SK-N-SH treated with all-trans-retinoic acid at 6 μM for 48 hours (cell line): ENCODE results near the gene THAP12.

Source experiments
- CSDC2 ChIP-seq: fragments of 250-450 bp; sonication (Bioruptor Pico); IDR thresholded peaks from 2 replicates; pipeline ENCODE4 v1.5.0; 2020; ENCODE audit warnings: mild to moderate bottlenecking, moderate library complexity
- SNAI2 ChIP-seq: fragments of 250-450 bp; sonication (Bioruptor Pico); IDR thresholded peaks from 2 replicates; pipeline ENCODE4 v1.5.0; 2020; ENCODE audit warnings: mild to moderate bottlenecking, moderate library complexity
- TOX ChIP-seq: fragments of 250-450 bp; sonication (Bioruptor Pico); IDR thresholded peaks from 2 replicates; pipeline ENCODE4 v1.8.0; 2021; ENCODE audit warnings: mild to moderate bottlenecking, moderate library complexity, borderline replicate concordance
- ZFP3 ChIP-seq: fragments of 250-450 bp; sonication (Bioruptor Pico); IDR thresholded peaks from 2 replicates; pipeline ENCODE4 v1.5.0; 2020; ENCODE audit warnings: mild to moderate bottlenecking, moderate library complexity
- ZFP30 ChIP-seq: fragments of 450-650 bp; formaldehyde crosslinking; IDR thresholded peaks from 2 replicates; pipeline ENCODE4 v1.5.0; 2022; ENCODE audit warnings: mild to moderate bottlenecking, moderate library complexity
- ZNF565 ChIP-seq: fragments of 450-650 bp; formaldehyde crosslinking; conservative IDR thresholded peaks from 2 replicates; pipeline ENCODE4 v1.5.0; 2020; ENCODE audit warnings: low read depth, mild to moderate bottlenecking, moderate library complexity
- ZNF8 ChIP-seq: fragments of 450-650 bp; formaldehyde crosslinking; IDR thresholded peaks from 2 replicates; pipeline ENCODE4 v1.5.0; 2020; ENCODE audit warnings: mild to moderate bottlenecking, moderate library complexity
- TF ChIP-seq, protein P1 (sequence below): fragments of 250-450 bp; sonication (Bioruptor Pico); IDR thresholded peaks from 2 replicates; pipeline ENCODE4 v1.5.1; 2021; ENCODE audit warnings: mild to moderate bottlenecking, moderate library complexity
- TF ChIP-seq, protein P2 (sequence below): fragments of 250-450 bp; sonication (Bioruptor Pico); IDR thresholded peaks from 2 replicates; pipeline ENCODE4 v1.8.0; 2020; ENCODE audit warnings: mild to moderate bottlenecking, moderate library complexity, borderline replicate concordance

DNA sequence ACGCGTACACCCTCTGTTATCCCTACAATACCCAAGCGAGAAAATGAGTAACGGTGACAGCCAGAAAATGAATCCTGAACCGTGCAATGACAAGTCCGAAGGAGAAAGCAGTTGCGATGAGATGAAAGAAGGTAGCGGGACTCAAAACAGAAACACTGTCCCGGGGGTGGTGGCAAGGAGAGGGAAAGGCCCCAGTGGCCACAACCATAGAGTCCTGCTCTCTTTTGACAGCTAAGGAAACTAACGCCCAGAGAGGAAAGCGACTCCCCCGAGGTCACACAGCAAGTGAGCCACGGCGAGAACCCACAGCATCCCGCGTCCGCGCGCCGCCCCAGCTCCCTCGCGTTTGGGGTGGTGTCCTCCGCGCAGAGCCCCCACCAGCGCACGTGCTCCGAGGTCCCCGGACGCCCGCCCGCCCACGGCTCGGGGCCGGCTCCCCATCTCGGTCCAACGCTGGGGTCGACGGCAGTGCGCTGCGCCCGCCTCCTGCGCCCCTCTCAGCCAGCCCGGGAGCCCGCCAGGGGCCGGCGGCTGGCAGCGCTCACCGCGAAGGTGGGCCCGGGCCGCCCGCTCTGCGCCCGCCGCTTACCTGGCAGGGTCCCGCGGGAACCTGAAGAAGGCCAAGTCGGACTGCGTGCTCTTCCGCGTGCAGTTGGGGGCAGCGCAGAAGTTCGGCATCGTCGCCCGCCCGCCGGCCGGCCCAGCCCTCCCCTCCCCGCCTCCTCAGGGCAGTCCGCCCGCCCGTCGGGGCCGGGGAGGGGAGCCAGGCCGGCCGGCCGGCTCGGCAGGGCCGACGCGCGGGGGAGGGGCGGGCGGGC lies 564 bp downstream of the THAP12 start:
- TF ChIP-seq CSDC2 (CRISPR knock-in tag): no peak
- TF ChIP-seq ZFP3 (CRISPR knock-in tag): no peak
- no peak for TF ChIP-seq SNAI2 (CRISPR knock-in tag)
- TF ChIP-seq, protein P1, sequence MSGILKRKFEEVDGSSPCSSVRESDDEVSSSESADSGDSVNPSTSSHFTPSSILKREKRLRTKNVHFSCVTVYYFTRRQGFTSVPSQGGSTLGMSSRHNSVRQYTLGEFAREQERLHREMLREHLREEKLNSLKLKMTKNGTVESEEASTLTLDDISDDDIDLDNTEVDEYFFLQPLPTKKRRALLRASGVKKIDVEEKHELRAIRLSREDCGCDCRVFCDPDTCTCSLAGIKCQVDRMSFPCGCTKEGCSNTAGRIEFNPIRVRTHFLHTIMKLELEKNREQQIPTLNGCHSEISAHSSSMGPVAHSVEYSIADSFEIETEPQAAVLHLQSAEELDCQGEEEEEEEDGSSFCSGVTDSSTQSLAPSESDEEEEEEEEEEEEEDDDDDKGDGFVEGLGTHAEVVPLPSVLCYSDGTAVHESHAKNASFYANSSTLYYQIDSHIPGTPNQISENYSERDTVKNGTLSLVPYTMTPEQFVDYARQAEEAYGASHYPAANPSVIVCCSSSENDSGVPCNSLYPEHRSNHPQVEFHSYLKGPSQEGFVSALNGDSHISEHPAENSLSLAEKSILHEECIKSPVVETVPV (CRISPR knock-in tag): no peak
- TF ChIP-seq ZNF8: no peak
- no peak for TF ChIP-seq TOX (CRISPR knock-in tag)
- no peak for TF ChIP-seq ZNF565 (CRISPR knock-in tag)
- no peak for TF ChIP-seq ZFP30 (CRISPR knock-in tag)
- TF ChIP-seq, protein P2, sequence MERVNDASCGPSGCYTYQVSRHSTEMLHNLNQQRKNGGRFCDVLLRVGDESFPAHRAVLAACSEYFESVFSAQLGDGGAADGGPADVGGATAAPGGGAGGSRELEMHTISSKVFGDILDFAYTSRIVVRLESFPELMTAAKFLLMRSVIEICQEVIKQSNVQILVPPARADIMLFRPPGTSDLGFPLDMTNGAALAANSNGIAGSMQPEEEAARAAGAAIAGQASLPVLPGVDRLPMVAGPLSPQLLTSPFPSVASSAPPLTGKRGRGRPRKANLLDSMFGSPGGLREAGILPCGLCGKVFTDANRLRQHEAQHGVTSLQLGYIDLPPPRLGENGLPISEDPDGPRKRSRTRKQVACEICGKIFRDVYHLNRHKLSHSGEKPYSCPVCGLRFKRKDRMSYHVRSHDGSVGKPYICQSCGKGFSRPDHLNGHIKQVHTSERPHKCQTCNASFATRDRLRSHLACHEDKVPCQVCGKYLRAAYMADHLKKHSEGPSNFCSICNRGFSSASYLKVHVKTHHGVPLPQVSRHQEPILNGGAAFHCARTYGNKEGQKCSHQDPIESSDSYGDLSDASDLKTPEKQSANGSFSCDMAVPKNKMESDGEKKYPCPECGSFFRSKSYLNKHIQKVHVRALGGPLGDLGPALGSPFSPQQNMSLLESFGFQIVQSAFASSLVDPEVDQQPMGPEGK (CRISPR knock-in tag): no peak
